ENCODE data around the gene FRMD4B.
"Not testable (repeated sequence)": the region's sequence is repeated elsewhere in the genome, so short reads cannot be mapped to it uniquely, and the experiment has no call there.

DNA sequence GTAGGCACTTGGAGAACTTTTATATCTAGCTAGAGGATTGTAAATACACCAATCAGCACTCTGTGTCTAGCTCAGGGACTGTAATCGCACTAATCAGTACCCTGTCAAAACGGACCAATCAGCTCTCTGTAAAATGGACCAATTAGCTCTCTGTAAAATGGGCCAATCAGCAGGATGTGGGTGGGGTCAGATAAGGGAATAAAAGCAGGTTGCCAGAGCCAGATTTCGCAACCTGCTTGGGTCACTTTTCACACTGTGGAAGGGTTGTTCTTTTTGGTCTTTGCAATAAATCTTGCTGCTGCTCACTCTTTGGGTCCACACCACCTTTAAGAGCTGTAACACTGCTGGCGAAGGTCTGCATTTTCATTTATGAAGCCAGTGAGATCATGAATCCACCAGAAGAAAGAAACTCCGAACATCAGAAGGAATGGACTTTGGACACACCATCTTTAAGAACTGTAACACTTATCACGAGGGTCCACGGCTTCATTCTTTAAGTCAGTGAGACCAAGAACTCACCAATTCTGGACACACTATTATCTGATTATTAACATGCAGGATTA lies 125.0 kb downstream of the FRMD4B start:
- TF ChIP-seq, protein P1, sequence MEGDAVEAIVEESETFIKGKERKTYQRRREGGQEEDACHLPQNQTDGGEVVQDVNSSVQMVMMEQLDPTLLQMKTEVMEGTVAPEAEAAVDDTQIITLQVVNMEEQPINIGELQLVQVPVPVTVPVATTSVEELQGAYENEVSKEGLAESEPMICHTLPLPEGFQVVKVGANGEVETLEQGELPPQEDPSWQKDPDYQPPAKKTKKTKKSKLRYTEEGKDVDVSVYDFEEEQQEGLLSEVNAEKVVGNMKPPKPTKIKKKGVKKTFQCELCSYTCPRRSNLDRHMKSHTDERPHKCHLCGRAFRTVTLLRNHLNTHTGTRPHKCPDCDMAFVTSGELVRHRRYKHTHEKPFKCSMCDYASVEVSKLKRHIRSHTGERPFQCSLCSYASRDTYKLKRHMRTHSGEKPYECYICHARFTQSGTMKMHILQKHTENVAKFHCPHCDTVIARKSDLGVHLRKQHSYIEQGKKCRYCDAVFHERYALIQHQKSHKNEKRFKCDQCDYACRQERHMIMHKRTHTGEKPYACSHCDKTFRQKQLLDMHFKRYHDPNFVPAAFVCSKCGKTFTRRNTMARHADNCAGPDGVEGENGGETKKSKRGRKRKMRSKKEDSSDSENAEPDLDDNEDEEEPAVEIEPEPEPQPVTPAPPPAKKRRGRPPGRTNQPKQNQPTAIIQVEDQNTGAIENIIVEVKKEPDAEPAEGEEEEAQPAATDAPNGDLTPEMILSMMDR (IDR thresholded peaks at IDR 0.05): not testable (repeated sequence)
- not testable (repeated sequence) for TF ChIP-seq POLR2AphosphoS5 (IDR thresholded peaks at IDR 0.05; ENCODE audit: low read depth, low read length); REST (IDR thresholded peaks at IDR 0.05; ENCODE audit: insufficient read depth in 1 of 2, low read depth in 2 of 2, low read length in 1 of 2); SIN3A (IDR thresholded peaks at IDR 0.05; ENCODE audit: borderline replicate concordance, insufficient read depth, low read depth, low read length)
